PC-3 (cell line): ENCODE results near the gene MRPL57.
"Not testable (repeated sequence)": the region's sequence is repeated elsewhere in the genome, so short reads cannot be mapped to it uniquely, and the experiment has no call there.

Experiments used
- EZH2 ChIP-seq: fragments of 300-600 bp; sonication (generic); IDR thresholded peaks from one replicate; pipeline ENCODE4 v1.6.1; 2017; ENCODE audit warnings: antibody characterized with exemption, mild to moderate bottlenecking, low read length; ENCODE audit not compliant: unreplicated experiment
- EZH2phosphoT487 ChIP-seq: fragments of 300-600 bp; sonication (generic); IDR thresholded peaks from 2 replicates; pipeline ENCODE4 v1.6.1; 2018; ENCODE audit warnings: mild to moderate bottlenecking, antibody characterized with exemption, low read length, borderline replicate concordance
- TF ChIP-seq, protein P1 (sequence below): fragments of 300-600 bp; sonication (generic); conservative IDR thresholded peaks from 2 replicates; pipeline ENCODE4 v1.5.1; 2017; ENCODE audit warnings: antibody characterized with exemption, low read depth, mild to moderate bottlenecking, low read length

DNA sequence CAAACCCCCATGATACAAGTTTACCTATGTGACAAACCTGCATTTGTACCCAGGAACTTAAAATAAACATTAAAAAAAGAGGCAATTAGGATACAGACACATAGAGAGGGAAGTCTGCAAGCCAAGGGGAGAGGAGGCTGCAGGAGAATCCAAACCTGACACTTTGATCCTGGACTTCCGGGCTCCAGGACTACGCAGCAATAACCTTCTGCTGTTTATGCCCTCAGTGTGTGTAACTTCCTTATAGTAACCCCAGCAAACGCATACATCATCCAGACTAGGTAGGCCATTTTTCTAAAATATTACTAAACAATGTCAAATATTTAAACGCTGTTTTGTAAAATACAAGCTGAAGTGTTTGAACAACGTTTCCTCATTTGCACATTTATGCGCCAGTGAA is 39.0 kb downstream of the MRPL57 start:
- not testable (repeated sequence) for TF ChIP-seq EZH2, EZH2phosphoT487
- TF ChIP-seq, protein P1, sequence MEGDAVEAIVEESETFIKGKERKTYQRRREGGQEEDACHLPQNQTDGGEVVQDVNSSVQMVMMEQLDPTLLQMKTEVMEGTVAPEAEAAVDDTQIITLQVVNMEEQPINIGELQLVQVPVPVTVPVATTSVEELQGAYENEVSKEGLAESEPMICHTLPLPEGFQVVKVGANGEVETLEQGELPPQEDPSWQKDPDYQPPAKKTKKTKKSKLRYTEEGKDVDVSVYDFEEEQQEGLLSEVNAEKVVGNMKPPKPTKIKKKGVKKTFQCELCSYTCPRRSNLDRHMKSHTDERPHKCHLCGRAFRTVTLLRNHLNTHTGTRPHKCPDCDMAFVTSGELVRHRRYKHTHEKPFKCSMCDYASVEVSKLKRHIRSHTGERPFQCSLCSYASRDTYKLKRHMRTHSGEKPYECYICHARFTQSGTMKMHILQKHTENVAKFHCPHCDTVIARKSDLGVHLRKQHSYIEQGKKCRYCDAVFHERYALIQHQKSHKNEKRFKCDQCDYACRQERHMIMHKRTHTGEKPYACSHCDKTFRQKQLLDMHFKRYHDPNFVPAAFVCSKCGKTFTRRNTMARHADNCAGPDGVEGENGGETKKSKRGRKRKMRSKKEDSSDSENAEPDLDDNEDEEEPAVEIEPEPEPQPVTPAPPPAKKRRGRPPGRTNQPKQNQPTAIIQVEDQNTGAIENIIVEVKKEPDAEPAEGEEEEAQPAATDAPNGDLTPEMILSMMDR = not testable (repeated sequence)
